ENCODE data around the gene KRTAP15-1. TPM values are rescaled to one million over a fixed set of nuclear protein-coding genes. Genes with fewer than 3 reads are reported as not detected.

Gene KRTAP15-1
- total RNA-seq, 3 donors from 2014 or later (not counting 1 experiment from before 2014, with no cell fraction given) = not detected

DNA sequence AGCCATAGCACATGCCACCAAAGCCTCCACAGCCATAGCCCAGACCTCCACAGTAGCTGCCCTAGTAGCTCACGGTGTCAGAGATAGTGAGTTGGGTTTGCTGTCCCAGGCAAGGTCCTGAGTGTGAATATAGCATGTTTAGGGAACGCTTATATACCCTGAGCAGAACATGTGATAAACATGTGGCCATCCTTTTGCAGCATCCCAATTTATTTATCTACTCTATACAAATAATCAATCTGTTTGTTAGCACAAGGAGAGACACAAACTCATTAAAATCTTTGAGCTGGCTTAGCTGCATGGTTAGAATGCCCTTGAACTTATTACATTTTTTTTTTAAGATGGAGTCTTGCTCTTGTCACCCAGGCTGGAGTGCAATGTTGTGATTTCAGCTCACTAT, 47.3 kb downstream of the KRTAP15-1 start, which contains the start of gene KRTAP19-2:
TSS of gene KRTAP19-2 (minus strand) at position 101 of the 400 bp plus-strand sequence. CDS start at position 13, 88 bp downstream.
- no peak within 1 kb of the TSS for H3K27ac ChIP-seq (ENCODE audit: low read length)
- H3K36me3 ChIP-seq (ENCODE audit: control insufficient read depth, insufficient read depth, low read length) = no peaks in the 10 kb centered on the region
- intact Hi-C loops (cut with micrococcal nuclease) = no loop called here
- Mint-ChIP-seq H3K4me1 (no peaks in the 10 kb centered on the region), H3K27ac (no peak within 1 kb of the TSS), H3K9me3 (peaks cover 7 to 11% of the 10 kb centered on the region in 2 donors), H3K4me3 (no peak within 1 kb of the TSS), H3K27me3 (ENCODE audit: low read depth in 2 of 2) (no peaks in the 10 kb centered on the region), H3K36me3 (no peaks in the 10 kb centered on the region)
- 94% methylated on average over 2 of the region's 2 CpGs for WGBS (ENCODE audit: insufficient coverage)
- no peak for ATAC-seq
- TF ChIP-seq, protein P1, sequence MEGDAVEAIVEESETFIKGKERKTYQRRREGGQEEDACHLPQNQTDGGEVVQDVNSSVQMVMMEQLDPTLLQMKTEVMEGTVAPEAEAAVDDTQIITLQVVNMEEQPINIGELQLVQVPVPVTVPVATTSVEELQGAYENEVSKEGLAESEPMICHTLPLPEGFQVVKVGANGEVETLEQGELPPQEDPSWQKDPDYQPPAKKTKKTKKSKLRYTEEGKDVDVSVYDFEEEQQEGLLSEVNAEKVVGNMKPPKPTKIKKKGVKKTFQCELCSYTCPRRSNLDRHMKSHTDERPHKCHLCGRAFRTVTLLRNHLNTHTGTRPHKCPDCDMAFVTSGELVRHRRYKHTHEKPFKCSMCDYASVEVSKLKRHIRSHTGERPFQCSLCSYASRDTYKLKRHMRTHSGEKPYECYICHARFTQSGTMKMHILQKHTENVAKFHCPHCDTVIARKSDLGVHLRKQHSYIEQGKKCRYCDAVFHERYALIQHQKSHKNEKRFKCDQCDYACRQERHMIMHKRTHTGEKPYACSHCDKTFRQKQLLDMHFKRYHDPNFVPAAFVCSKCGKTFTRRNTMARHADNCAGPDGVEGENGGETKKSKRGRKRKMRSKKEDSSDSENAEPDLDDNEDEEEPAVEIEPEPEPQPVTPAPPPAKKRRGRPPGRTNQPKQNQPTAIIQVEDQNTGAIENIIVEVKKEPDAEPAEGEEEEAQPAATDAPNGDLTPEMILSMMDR (IDR thresholded peaks at IDR 0.05) = no peak
- no peak within 1 kb of the TSS for H3K4me3 ChIP-seq (ENCODE audit: low read length)
- no peaks in the 10 kb centered on the region for H3K27me3 ChIP-seq (ENCODE audit: control insufficient read depth, insufficient read depth, low read length)
- DNase-seq = no peak
- H3K9me3 ChIP-seq (ENCODE audit: control insufficient read depth, insufficient read depth, low read length) = peaks cover 10% of the 10 kb centered on the region
- no peaks in the 10 kb centered on the region for H3K4me1 ChIP-seq (ENCODE audit: control insufficient read depth, insufficient read depth, low read length)

Other genes with a start within 250 kb of the KRTAP15-1 start
- gene CLDN8, start 224.2 kb upstream of the KRTAP15-1 start, total RNA-seq = not detected
- gene KRTAP24-1, start 157.3 kb upstream of the KRTAP15-1 start, total RNA-seq = not detected
- gene KRTAP25-1, start 150.8 kb upstream of the KRTAP15-1 start, total RNA-seq = not detected
- gene KRTAP26-1, start 120.0 kb upstream of the KRTAP15-1 start, total RNA-seq = not detected
- gene KRTAP27-1, start 102.6 kb upstream of the KRTAP15-1 start, total RNA-seq = not detected
- gene KRTAP23-1, start 91.7 kb upstream of the KRTAP15-1 start, total RNA-seq = not detected
- not detected for gene KRTAP13-2, start 68.0 kb upstream of the KRTAP15-1 start, total RNA-seq
- not detected for gene KRTAP13-1, start 44.2 kb upstream of the KRTAP15-1 start, total RNA-seq
- gene KRTAP13-3, start 14.3 kb upstream of the KRTAP15-1 start, total RNA-seq = not detected
- gene KRTAP13-4, start 10.1 kb upstream of the KRTAP15-1 start, total RNA-seq = not detected
- gene KRTAP19-1, start 40.1 kb downstream of the KRTAP15-1 start, total RNA-seq = not detected
- not detected for gene KRTAP19-2, start 47.2 kb downstream of the KRTAP15-1 start, total RNA-seq
- not detected for gene KRTAP19-3, start 51.7 kb downstream of the KRTAP15-1 start, total RNA-seq
- not detected for gene KRTAP19-4, start 56.9 kb downstream of the KRTAP15-1 start, total RNA-seq
- not detected for gene KRTAP19-5, start 61.9 kb downstream of the KRTAP15-1 start, total RNA-seq
- not detected for gene KRTAP19-6, start 101.6 kb downstream of the KRTAP15-1 start, total RNA-seq
- not detected for gene KRTAP19-7, start 121.0 kb downstream of the KRTAP15-1 start, total RNA-seq
- gene KRTAP22-2, start 150.1 kb downstream of the KRTAP15-1 start, total RNA-seq = not detected
- gene KRTAP6-3, start 152.2 kb downstream of the KRTAP15-1 start, total RNA-seq = not detected
- not detected for gene KRTAP6-2, start 158.6 kb downstream of the KRTAP15-1 start, total RNA-seq
- gene KRTAP22-1, start 160.8 kb downstream of the KRTAP15-1 start, total RNA-seq = not detected
- not detected for gene KRTAP6-1, start 173.7 kb downstream of the KRTAP15-1 start, total RNA-seq
- gene KRTAP20-1, start 176.2 kb downstream of the KRTAP15-1 start, total RNA-seq = not detected
- gene KRTAP20-4, start 180.4 kb downstream of the KRTAP15-1 start, total RNA-seq = not detected
- not detected for gene KRTAP20-2, start 194.9 kb downstream of the KRTAP15-1 start, total RNA-seq
- not detected for gene KRTAP20-3, start 202.6 kb downstream of the KRTAP15-1 start, total RNA-seq